Fibroblast of pulmonary artery (primary cell): ENCODE data around the gene PIEZO2.

ENCODE experiments used
- DNase-seq: peaks from one replicate; pipeline ENCODE4 v3.0.0-alpha.2; 2010; ENCODE audit warnings: low read depth
- H3K4me3 ChIP-seq: replicated peaks from 2 replicates; pipeline ENCODE4 v1.5.1; 2011; ENCODE audit warnings: low read depth, mild to moderate bottlenecking, control low read depth, low read length, moderate library complexity
- CTCF ChIP-seq: IDR thresholded peaks from 2 replicates; pipeline ENCODE4 v1.5.1; 2011; ENCODE audit warnings: mild to moderate bottlenecking, control low read depth, low read length, inconsistent platforms; ENCODE audit errors: missing control alignments

PIEZO2 gene

GRCh38 chr18:11104307-11104706, 45.1 kb downstream of the PIEZO2 start:
- no peak for DNase-seq
- no peak for TF ChIP-seq CTCF
- H3K4me3 ChIP-seq: no peak overlapping the region

GRCh38 chr18:11096839-11097750, 52.3 kb downstream of the PIEZO2 start:
- no peak overlapping the region for H3K4me3 ChIP-seq
- TF ChIP-seq CTCF: no peak

GRCh38 chr18:11096411-11096810, 53.0 kb downstream of the PIEZO2 start:
- no peak for TF ChIP-seq CTCF
- DNase-seq: peak; percentile 35
- no peak overlapping the region for H3K4me3 ChIP-seq

More at GRCh38 chr18:11096839-11097750, 52.3 kb downstream of the PIEZO2 start:
- no peak for DNase-seq

- TF ChIP-seq CTCF: no peak
- no peak overlapping the region for H3K4me3 ChIP-seq
- DNase-seq: no peak
These were observed 53.6 kb downstream of the PIEZO2 start for GRCh38 chr18:11095674-11096293.

GRCh38 chr18:11095211-11095610, 54.2 kb downstream of the PIEZO2 start:
- DNase-seq: no peak
- TF ChIP-seq CTCF: no peak
- H3K4me3 ChIP-seq: no peak overlapping the region

GRCh38 chr18:11091746-11092145, 57.6 kb downstream of the PIEZO2 start:
- no peak overlapping the region for H3K4me3 ChIP-seq
- DNase-seq: no peak
- TF ChIP-seq CTCF: no peak
